Measurements from ENCODE around the gene APEX1. TPM values are rescaled to one million over a fixed set of nuclear protein-coding genes. Genes with fewer than 3 reads are reported as not detected.
A peak's percentile ranks its signal among the peaks of the same experiment; 100 is the strongest.
"Not testable (repeated sequence)": the region's sequence is repeated elsewhere in the genome, so short reads cannot be mapped to it uniquely, and the experiment has no call there.

APEX1 gene
- total RNA-seq, 4 donors from 2014 or later: 108 to 120 (median 111) TPM

DNA sequence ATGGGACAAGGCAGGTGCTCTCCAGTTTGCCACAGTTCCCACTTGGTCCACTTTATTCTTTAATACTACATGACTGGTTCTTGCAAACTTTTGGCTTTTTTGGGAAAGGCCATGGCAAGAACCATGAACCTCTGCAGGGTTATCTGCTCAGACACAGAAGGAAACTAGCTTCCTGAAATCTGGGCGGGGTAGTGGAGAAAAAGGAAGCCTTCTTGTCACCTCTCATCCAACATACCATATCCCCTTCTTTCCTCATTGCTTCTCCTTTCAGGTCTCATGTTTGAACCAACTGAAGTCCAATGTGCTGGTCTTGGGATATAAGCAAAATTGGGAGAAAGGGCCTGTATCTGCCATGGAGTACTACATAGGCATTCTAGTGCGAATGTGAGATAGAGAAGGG lies 13.6 kb upstream of the APEX1 start:
- TF ChIP-seq EP300 (IDR thresholded peaks at IDR 0.05; ENCODE audit: low read depth): no peak
- TF ChIP-seq POLR2AphosphoS5 (IDR thresholded peaks at IDR 0.05): no peak
- no peak for TF ChIP-seq POLR2A (IDR thresholded peaks at IDR 0.05)
- 95% methylated on average over 2 of the region's 2 CpGs; no CpG with 5 or more reads in 1 of the 2 donors for WGBS, 2 donors (ENCODE audit: low coverage in 1 of 2)
- Histone ChIP-seq H3K9me3 (no peaks in the 10 kb centered on the region), H3K36me3 (peaks cover 0 to 7% (median 0%) of the 10 kb centered on the region in 4 donors), H3K4me1 (no peaks in the 10 kb centered on the region), H3K27ac (no peak overlapping the region), H3K4me3 (no peak overlapping the region), H3K27me3 (no peaks in the 10 kb centered on the region)
- in situ Hi-C loops (cut with MboI; ENCODE audit: low pct_ligation_motif_present in 1 of 4, low pct_unique_long_range_greater_than_20kb in 1 of 4, low sequenced_read_pairs in 3 of 4) (no loop called here), intact Hi-C loops (cut with DNase I; ENCODE audit: low total_unique reads) (no loop called here)
- DNase-seq: no peak

GRCh38 chr14:20443650-20444049 lies 11.4 kb upstream of the APEX1 start:
- DNase-seq; H3K27me3 ChIP-seq; H3K4me1 ChIP-seq; in situ Hi-C loops (cut with MboI; ENCODE audit: low pct_ligation_motif_present in 1 of 4, low pct_unique_long_range_greater_than_20kb in 1 of 4, low sequenced_read_pairs in 3 of 4); H3K4me3 ChIP-seq; H3K9me3 ChIP-seq; H3K27ac ChIP-seq; intact Hi-C loops (cut with DNase I; ENCODE audit: low total_unique reads): not testable (repeated sequence)
- H3K36me3 ChIP-seq: peaks cover 0 to 29% (median 11%) of the 10 kb centered on the region in 4 donors
- 90 to 100% methylated on average over 1 to 2 of the region's 4 CpGs for WGBS, 2 donors (ENCODE audit: low coverage in 1 of 2)

GRCh38 chr14:20446889-20447288 lies 8.1 kb upstream of the APEX1 start:
- intact Hi-C loops (cut with DNase I; ENCODE audit: low total_unique reads) (no loop called here), in situ Hi-C loops (cut with MboI; ENCODE audit: low pct_ligation_motif_present in 1 of 4, low pct_unique_long_range_greater_than_20kb in 1 of 4, low sequenced_read_pairs in 3 of 4) (no loop called here)
- no peaks in the 10 kb centered on the region for H3K4me1 ChIP-seq
- H3K4me3 ChIP-seq: no peak overlapping the region
- no peaks in the 10 kb centered on the region for H3K9me3 ChIP-seq
- no peak overlapping the region for H3K27ac ChIP-seq
- no peak for DNase-seq
- H3K36me3 ChIP-seq: peaks cover 0 to 52% (median 23%) of the 10 kb centered on the region in 4 donors
- H3K27me3 ChIP-seq: no peaks in the 10 kb centered on the region
- WGBS, 2 donors (ENCODE audit: low coverage in 1 of 2): 94 to 100% methylated on average over 1 to 5 of the region's 5 CpGs
- no peak for TF ChIP-seq POLR2A (IDR thresholded peaks at IDR 0.05)
- TF ChIP-seq CTCF (IDR thresholded peaks at IDR 0.05): no peak

DNA sequence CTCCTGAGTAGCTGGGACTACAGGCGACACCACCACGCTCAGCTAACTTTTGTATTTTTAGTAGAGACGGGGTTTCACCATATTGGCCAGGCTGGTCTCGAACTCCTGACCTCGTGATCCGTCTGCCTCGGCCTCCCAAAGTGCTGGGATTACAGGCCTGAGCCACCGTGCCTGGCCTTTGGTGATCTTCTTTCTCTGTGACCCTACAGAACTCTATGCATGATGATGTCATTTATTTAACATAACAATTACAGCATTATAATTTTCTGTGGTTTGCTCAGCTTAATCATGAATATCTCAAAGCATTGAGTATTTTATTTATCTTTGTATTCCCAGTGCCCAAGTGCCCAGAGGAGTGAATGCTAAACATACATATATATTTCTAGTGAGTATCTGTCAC lies 2.2 kb upstream of the APEX1 start:
- H3K9me3 ChIP-seq; intact Hi-C loops (cut with DNase I; ENCODE audit: low total_unique reads); DNase-seq; H3K27ac ChIP-seq; H3K27me3 ChIP-seq; H3K4me3 ChIP-seq: not testable (repeated sequence)
- H3K4me1 ChIP-seq: peaks cover 15 to 31% (median 21%) of the 10 kb centered on the region in 4 donors
- in situ Hi-C loops (cut with MboI; ENCODE audit: low pct_ligation_motif_present in 1 of 4, low pct_unique_long_range_greater_than_20kb in 1 of 4, low sequenced_read_pairs in 3 of 4): loop anchor here in 2 of 4 donors (25.0 kb wide), 2 partner anchors 116 to 234 kb away; partner anchors contain the start of genes CCNB1IP1 (in 2 of the 2), PARP2 (in 2 of the 2), ANG (in 1 of the 2) and RNASE4 (in 1 of the 2)
- WGBS, 2 donors (ENCODE audit: low coverage in 1 of 2): 80 to 89% methylated on average over 1 to 8 of the region's 8 CpGs
- peaks cover 0 to 45% (median 21%) of the 10 kb centered on the region in 4 donors for H3K36me3 ChIP-seq

- intact Hi-C loops (cut with DNase I; ENCODE audit: low total_unique reads): no loop called here
- TF ChIP-seq CTCF (IDR thresholded peaks at IDR 0.05) (no peak), POLR2AphosphoS5 (IDR thresholded peaks at IDR 0.05) (no peak), POLR2A (IDR thresholded peaks at IDR 0.05) (peak; percentile 9), EP300 (IDR thresholded peaks at IDR 0.05; ENCODE audit: low read depth) (no peak)
- peaks cover 25 to 44% (median 32%) of the 10 kb centered on the region in 4 donors for H3K4me1 ChIP-seq
- DNase-seq: no peak
- in situ Hi-C loops (cut with MboI; ENCODE audit: low pct_ligation_motif_present in 1 of 4, low pct_unique_long_range_greater_than_20kb in 1 of 4, low sequenced_read_pairs in 3 of 4): loop anchor here in 2 of 4 donors (25.0 kb wide), 2 partner anchors 118 to 232 kb away; partner anchors contain the start of genes CCNB1IP1 (in 2 of the 2), PARP2 (in 2 of the 2), ANG (in 1 of the 2) and RNASE4 (in 1 of the 2)
- H3K9me3 ChIP-seq: no peaks in the 10 kb centered on the region
- H3K4me3 ChIP-seq: peak overlapping the region; percentile 59 to 76 (median 72)
- WGBS, 2 donors (ENCODE audit: low coverage in 1 of 2): 0% methylated on average over 15 to 39 of the region's 39 CpGs
- no peaks in the 10 kb centered on the region for H3K27me3 ChIP-seq
- peak overlapping the region; percentile 94 to 96 (median 94) for H3K27ac ChIP-seq
- peaks cover 0 to 37% (median 13%) of the 10 kb centered on the region in 4 donors for H3K36me3 ChIP-seq
Observed at GRCh38 chr14:20455355-20456300, 602 bp downstream of the APEX1 start.
